Measurements from ENCODE around the gene LYVE1.

GRCh38 chr11:10537600-10537999, 30.9 kb downstream of the LYVE1 start:
- TF ChIP-seq CTCF (IDR thresholded peaks at IDR 0.05) (no peak), POLR2A (IDR thresholded peaks at IDR 0.05) (no peak)

All from esophagus squamous epithelium (tissue), 4 donors.